ENCODE data around the gene MORF4L2.

DNA sequence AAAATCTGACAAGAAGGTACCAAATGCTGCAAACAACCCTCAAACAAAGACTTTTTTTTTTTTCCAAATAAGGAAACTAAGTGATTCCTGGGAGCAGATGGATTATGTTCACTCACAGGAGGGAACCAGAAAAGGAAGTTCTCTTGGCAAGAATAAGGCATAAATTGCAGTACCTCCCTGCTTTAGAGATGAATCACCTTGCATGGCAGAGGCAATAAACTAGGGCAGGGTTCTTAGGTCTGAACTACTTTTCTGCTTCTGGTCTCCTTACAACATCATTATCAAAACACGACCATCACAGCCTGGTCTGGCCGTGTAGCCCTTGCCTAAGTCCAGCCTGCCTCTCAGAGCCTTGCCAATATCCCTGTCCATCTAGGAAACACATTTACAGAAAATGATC is 30.5 kb upstream of the MORF4L2 start:
- no peak for TF ChIP-seq FOXM1 (IDR thresholded peaks at IDR 0.05; ENCODE audit: low read depth)
- TF ChIP-seq CTCF (IDR thresholded peaks at IDR 0.05): no peak
- no peak for TF ChIP-seq RFX5 (IDR thresholded peaks at IDR 0.05; ENCODE audit: low read length)
- TF ChIP-seq IRF3 (IDR thresholded peaks at IDR 0.05; ENCODE audit: low read depth, low read length): no peak
- no peak for TF ChIP-seq NRF1 (IDR thresholded peaks at IDR 0.05; ENCODE audit: low read depth, low read length)
- no peak for TF ChIP-seq TAF1 (IDR thresholded peaks at IDR 0.05; ENCODE audit: borderline replicate concordance, low read depth, low read length)
- TF ChIP-seq CHD2 (IDR thresholded peaks at IDR 0.05; ENCODE audit: low read length, partially characterized antibody): no peak
- no peak for TF ChIP-seq FOXJ3 (CRISPR knock-in tag; IDR thresholded peaks at IDR 0.05)
- TF ChIP-seq TCF12 (IDR thresholded peaks at IDR 0.05): peak; percentile 58
- TF ChIP-seq, protein P1, sequence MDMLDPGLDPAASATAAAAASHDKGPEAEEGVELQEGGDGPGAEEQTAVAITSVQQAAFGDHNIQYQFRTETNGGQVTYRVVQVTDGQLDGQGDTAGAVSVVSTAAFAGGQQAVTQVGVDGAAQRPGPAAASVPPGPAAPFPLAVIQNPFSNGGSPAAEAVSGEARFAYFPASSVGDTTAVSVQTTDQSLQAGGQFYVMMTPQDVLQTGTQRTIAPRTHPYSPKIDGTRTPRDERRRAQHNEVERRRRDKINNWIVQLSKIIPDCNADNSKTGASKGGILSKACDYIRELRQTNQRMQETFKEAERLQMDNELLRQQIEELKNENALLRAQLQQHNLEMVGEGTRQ (IDR thresholded peaks at IDR 0.05; ENCODE audit: borderline replicate concordance, low read depth, low read length): no peak
- TF ChIP-seq, protein P2, sequence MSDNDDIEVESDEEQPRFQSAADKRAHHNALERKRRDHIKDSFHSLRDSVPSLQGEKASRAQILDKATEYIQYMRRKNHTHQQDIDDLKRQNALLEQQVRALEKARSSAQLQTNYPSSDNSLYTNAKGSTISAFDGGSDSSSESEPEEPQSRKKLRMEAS (IDR thresholded peaks at IDR 0.05; ENCODE audit: low read depth): no peak
- TF ChIP-seq SIN3A (IDR thresholded peaks at IDR 0.05; ENCODE audit: borderline replicate concordance, low read depth, low read length): no peak
